ENCODE results near the gene RASSF8. TPM values are rescaled to one million over a fixed set of nuclear protein-coding genes. Genes with fewer than 3 reads are reported as not detected.
A peak's percentile ranks its signal among the peaks of the same experiment; 100 is the strongest.

RASSF8 gene
- 10 to 100 TPM in 2 of 4 donors, 1 to 10 TPM in 2; 5.4 to 20.7 (median 9.6) TPM for total RNA-seq

DNA sequence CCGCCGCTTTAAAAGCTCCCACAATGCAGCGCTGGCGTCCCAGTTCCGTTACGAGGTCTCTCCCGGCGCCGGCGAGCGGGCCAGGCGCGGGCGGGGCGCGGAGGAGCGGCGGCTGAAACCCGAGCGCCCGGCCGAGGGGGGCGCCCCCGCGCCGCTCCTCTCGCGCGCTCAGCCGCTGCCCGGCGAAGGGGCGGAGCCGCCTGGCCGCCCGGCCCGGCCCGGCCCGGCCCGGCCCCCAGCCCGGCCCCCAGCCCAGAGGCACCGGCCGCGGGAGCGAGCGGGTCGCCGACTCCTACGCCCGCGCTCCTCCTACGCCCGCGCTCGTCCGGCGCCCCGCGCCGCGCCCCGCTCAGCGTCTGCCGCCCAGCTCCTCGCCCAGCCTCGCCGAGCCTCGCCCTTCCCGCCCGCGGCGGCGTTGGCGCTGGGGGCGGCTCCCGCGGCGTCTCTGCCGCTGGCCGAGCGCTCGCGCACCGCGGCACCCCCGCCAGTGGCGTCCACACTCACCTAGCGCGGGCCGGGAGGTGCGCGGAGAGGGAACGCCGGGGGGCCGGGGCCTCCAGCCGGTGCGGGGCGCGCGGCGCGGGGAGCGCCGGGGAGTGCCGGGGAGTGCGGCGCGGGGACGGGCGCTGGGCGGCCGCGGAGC, at the start of gene RASSF8:
Gene RASSF8, plus strand, starts transcription at position 255 of the 643 bp plus-strand sequence. CDS start 96,662 bp downstream, outside the sequence.
- TF ChIP-seq CTCF (IDR thresholded peaks at IDR 0.05) (no peak), POLR2A (IDR thresholded peaks at IDR 0.05) (no peak)
- intact Hi-C loops (cut with DNase I; ENCODE audit: low total_unique reads): no loop called here
- peak; percentile 29 to 91 for DNase-seq (ENCODE audit: low spot score in 2 of 2)
- peak within 1 kb of the TSS; percentile 70 for H3K4me3 ChIP-seq (ENCODE audit: low read depth, poor library complexity, severe bottlenecking)
- WGBS, 2 donors: 0% methylated on average over 25 of the region's 113 CpGs; no CpG with 5 or more reads in 1 of the 2 donors

DNA sequence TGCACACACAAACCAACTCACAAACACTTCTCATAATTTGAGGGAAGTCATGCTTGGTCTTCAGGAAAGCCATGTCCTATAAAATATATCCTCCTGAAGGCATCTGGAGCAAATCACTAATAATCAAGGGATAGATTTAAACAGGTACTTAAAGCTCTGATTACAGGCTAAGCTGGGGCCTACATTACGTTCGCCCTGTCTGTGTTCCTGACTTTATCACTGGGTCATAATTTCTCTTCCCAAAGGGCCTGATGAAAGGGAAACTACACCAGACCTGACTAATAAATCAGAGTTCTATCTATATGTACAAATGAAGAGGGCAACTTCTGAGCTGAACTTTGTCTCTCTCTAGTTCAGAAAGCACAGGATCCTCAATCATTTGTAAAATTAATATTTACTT, 43.9 kb upstream of the RASSF8 start:
- DNase-seq (ENCODE audit: low spot score in 2 of 2): no peak

GRCh38 chr12:25924491-25925001, 33.9 kb upstream of the RASSF8 start:
- no peak for TF ChIP-seq CTCF (IDR thresholded peaks at IDR 0.05)
- 45 to 48% methylated on average over 7 of the region's 7 CpGs for WGBS, 2 donors
- intact Hi-C loops (cut with DNase I; ENCODE audit: low total_unique reads): no loop called here

More for the DNA sequence above, 43.9 kb upstream of the RASSF8 start:
- H3K4me3 ChIP-seq (ENCODE audit: low read depth, poor library complexity, severe bottlenecking): no peak overlapping the region
- no peak for TF ChIP-seq POLR2A (IDR thresholded peaks at IDR 0.05)
- TF ChIP-seq CTCF (IDR thresholded peaks at IDR 0.05): no peak
- 93 to 95% methylated on average over 2 of the region's 2 CpGs for WGBS, 2 donors
- intact Hi-C loops (cut with DNase I; ENCODE audit: low total_unique reads): no loop called here

DNA sequence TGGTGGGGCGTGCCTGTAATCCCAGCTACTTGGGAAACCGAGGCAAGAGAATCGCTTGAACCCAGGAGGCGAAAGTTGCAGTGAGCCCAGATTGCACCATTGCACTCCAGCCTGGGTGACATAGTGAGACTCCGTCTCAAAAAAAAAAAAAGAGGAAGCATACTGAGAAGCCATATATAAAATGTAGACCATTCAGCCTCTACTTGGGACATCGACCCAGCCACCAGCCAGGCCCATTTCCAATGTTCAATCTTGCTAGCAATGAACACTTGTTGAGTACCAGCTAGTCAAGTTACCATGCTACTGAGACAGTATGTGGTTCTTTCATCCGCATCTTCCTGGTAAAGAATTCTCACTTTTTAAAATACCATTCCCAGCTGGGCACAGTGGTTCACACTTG, 33.4 kb upstream of the RASSF8 start:
- 73 to 81% methylated on average over 7 of the region's 7 CpGs for WGBS, 2 donors
- no peak for TF ChIP-seq CTCF (IDR thresholded peaks at IDR 0.05)
- no peak for TF ChIP-seq POLR2A (IDR thresholded peaks at IDR 0.05)
- DNase-seq (ENCODE audit: low spot score in 2 of 2): no peak
- intact Hi-C loops (cut with DNase I; ENCODE audit: low total_unique reads): no loop called here
- no peak overlapping the region for H3K4me3 ChIP-seq (ENCODE audit: low read depth, poor library complexity, severe bottlenecking)

More at GRCh38 chr12:25924491-25925001, 33.9 kb upstream of the RASSF8 start:
- no peak overlapping the region for H3K4me3 ChIP-seq (ENCODE audit: low read depth, poor library complexity, severe bottlenecking)
- no peak for DNase-seq (ENCODE audit: low spot score in 2 of 2)

- no peak overlapping the region for H3K4me3 ChIP-seq (ENCODE audit: low read depth, poor library complexity, severe bottlenecking)
- TF ChIP-seq CTCF (IDR thresholded peaks at IDR 0.05) (no peak), POLR2A (IDR thresholded peaks at IDR 0.05) (no peak)
- WGBS, 2 donors: 61 to 67% methylated on average over 5 of the region's 5 CpGs
- DNase-seq (ENCODE audit: low spot score in 2 of 2): no peak
- intact Hi-C loops (cut with DNase I; ENCODE audit: low total_unique reads): no loop called here
Measured at GRCh38 chr12:25926536-25926935, 31.9 kb upstream of the RASSF8 start.
